H1 (cell line): ENCODE data around the gene ACOT11. TPM values are rescaled to one million over a fixed set of nuclear protein-coding genes. Genes with fewer than 3 reads are reported as not detected.
A peak's percentile ranks its signal among the peaks of the same experiment; 100 is the strongest.

Source experiments
- CTCF ChIA-PET: fragments of 300-600 bp; sonication (Branson Sonifier 250); formaldehyde crosslinking; loops from one replicate; lab custom pipeline; 2021; ENCODE audit not compliant: partially characterized antibody; lab: Charles Lee
- POLR2A ChIA-PET: fragments of 300-600 bp; sonication (Branson Sonifier 250); formaldehyde crosslinking; loops from one replicate; lab custom pipeline; 2021; ENCODE audit warnings: inconsistent platforms; ENCODE audit not compliant: partially characterized antibody; lab: Charles Lee
- DNase-seq, 2 experiments: peaks; one replicate each; pipeline versions ENCODE4 v3.0.0 to v3.0.0-alpha.2; 2010 to 2022; ENCODE audit warnings: low spot score in 2 of 2, low read depth in 1 of 2, mixed read lengths in 1 of 2
- FAIRE-seq: peaks from 2 replicates; lab custom pipeline; 2011; peaks lifted over from hg19 to GRCh38; lab: Jason Lieb, UNC
- H2AFZ ChIP-seq: 2 replicates; pipeline ENCODE4 v1.8.1; 2012; ENCODE audit warnings: low read length, inconsistent platforms
- H2AK5ac ChIP-seq: 2 replicates; pipeline ENCODE4 v1.6.1; 2013; ENCODE audit warnings: low read depth, low read length
- H2BK120ac ChIP-seq: replicated peaks from 2 replicates; pipeline ENCODE3; 2013; ENCODE audit warnings: low read depth, low read length, inconsistent platforms
- H2BK12ac ChIP-seq: 2 replicates; pipeline ENCODE4 v1.6.1; 2013; ENCODE audit warnings: low read depth, low read length
- H2BK15ac ChIP-seq: 2 replicates; pipeline ENCODE4 v1.6.1; 2013; ENCODE audit warnings: low read length
- H2BK20ac ChIP-seq: 2 replicates; pipeline ENCODE4 v1.6.1; 2013; ENCODE audit warnings: low read length
- H2BK5ac ChIP-seq: 2 replicates; pipeline ENCODE4 v1.6.1; 2013; ENCODE audit warnings: low read depth, low read length
- H3K14ac ChIP-seq: 2 replicates; pipeline ENCODE4 v1.6.1; 2013; ENCODE audit warnings: inconsistent platforms; ENCODE audit not compliant: insufficient read length
- H3K18ac ChIP-seq: 2 replicates; pipeline ENCODE4 v1.6.1; 2013; ENCODE audit warnings: low read length; ENCODE audit errors: extremely low read depth
- H3K23ac ChIP-seq: 2 replicates; pipeline ENCODE4 v1.6.1; 2013; ENCODE audit warnings: inconsistent platforms; ENCODE audit not compliant: insufficient read length
- H3K23me2 ChIP-seq: 2 replicates; pipeline ENCODE4 v1.6.1; 2013; ENCODE audit warnings: low read depth, low read length
- H3K27ac ChIP-seq: 2 replicates; pipeline ENCODE4 v1.6.1; 2011; ENCODE audit warnings: low read depth, low read length, inconsistent platforms
- H3K27me3 ChIP-seq, 4 experiments: replicated peaks in 1 of 4; 1 replicate in 1 of 4; 2 replicates in 3 of 4; pipeline versions ENCODE4 v1.6.1 to v1.8.1; 2011 to 2013; ENCODE audit warnings: low read length in 3 of 4, mild to moderate bottlenecking in 3 of 4, inconsistent platforms in 2 of 4, mixed read lengths in 2 of 4, moderate library complexity in 1 of 4; ENCODE audit not compliant: control insufficient read depth in 3 of 4, insufficient read depth in 3 of 4; ENCODE audit errors: extremely low read depth in 1 of 4
- H3K36me3 ChIP-seq, 4 experiments: 2 replicates each; pipeline versions ENCODE4 v1.6.1 to v1.8.1; 2011 to 2013; ENCODE audit warnings: mild to moderate bottlenecking in 4 of 4, low read length in 3 of 4, moderate library complexity in 2 of 4, control low read depth in 1 of 4, inconsistent platforms in 1 of 4; ENCODE audit not compliant: insufficient read depth in 4 of 4, control insufficient read depth in 2 of 4
- H3K4ac ChIP-seq: replicated peaks from 2 replicates; pipeline ENCODE3; 2013; ENCODE audit warnings: low read length, low read depth, mixed read lengths, inconsistent platforms; ENCODE audit not compliant: insufficient read length
- H3K4me1 ChIP-seq, 4 experiments: replicated peaks in 1 of 4; 1 replicate in 1 of 4; 2 replicates in 3 of 4; pipeline versions ENCODE4 v1.6.1 to v1.8.1; 2011 to 2013; ENCODE audit warnings: low read length in 3 of 4, inconsistent platforms in 2 of 4, mixed read lengths in 1 of 4; ENCODE audit not compliant: insufficient read depth in 4 of 4, control insufficient read depth in 3 of 4
- H3K4me2 ChIP-seq, 2 experiments: 2 replicates each; pipeline versions ENCODE4 v1.6.1 to v1.8.1; 2011 to 2013; ENCODE audit warnings: low read depth in 2 of 2, low read length in 2 of 2, control low read depth in 1 of 2, inconsistent platforms in 1 of 2, mild to moderate bottlenecking in 1 of 2; ENCODE audit not compliant: insufficient read depth in 1 of 2
- H3K4me3 ChIP-seq, 4 experiments: fragments of 200-600, 300-600 bp in 1 of 4; sonication (generic), shearing (Covaris generic), sonication (Bioruptor Twin) in 1 of 4; 2 replicates each; pipeline versions ENCODE4 v1.5.1 to v1.8.1; 2011 to 2016; ENCODE audit warnings: low read length in 4 of 4, low read depth in 3 of 4, control low read depth in 2 of 4, inconsistent platforms in 2 of 4, mild to moderate bottlenecking in 2 of 4, mixed read lengths in 1 of 4, moderate library complexity in 1 of 4; ENCODE audit not compliant: insufficient read depth in 2 of 4; ENCODE audit errors: extremely low read depth in 1 of 4
- H3K56ac ChIP-seq: replicated peaks from 2 replicates; pipeline ENCODE3; 2013; ENCODE audit warnings: low read depth, mild to moderate bottlenecking, mixed read lengths, low read length, inconsistent platforms; ENCODE audit not compliant: insufficient read length
- H3K79me1 ChIP-seq: 2 replicates; pipeline ENCODE4 v1.6.1; 2013; ENCODE audit warnings: low read depth, low read length, control low read depth
- H3K79me2 ChIP-seq, 2 experiments: 2 replicates each; pipeline versions ENCODE4 v1.6.1 to v1.8.1; 2012 to 2013; ENCODE audit warnings: low read length in 2 of 2, mild to moderate bottlenecking in 2 of 2, inconsistent platforms in 1 of 2; ENCODE audit not compliant: insufficient read depth in 2 of 2, control insufficient read depth in 1 of 2
- H3K9ac ChIP-seq, 4 experiments: replicated peaks in 1 of 4; 1 replicate in 1 of 4; 2 replicates in 3 of 4; pipeline versions ENCODE4 v1.6.1 to v1.8.1; 2011 to 2013; ENCODE audit warnings: low read depth in 3 of 4, low read length in 3 of 4, control low read depth in 2 of 4, mild to moderate bottlenecking in 2 of 4, moderate library complexity in 2 of 4, inconsistent platforms in 1 of 4; ENCODE audit errors: extremely low read depth in 1 of 4
- H3K9me3 ChIP-seq, 2 experiments: 2 replicates each; pipeline versions ENCODE4 v1.6.1 to v1.8.1; 2012 to 2013; ENCODE audit warnings: mild to moderate bottlenecking in 2 of 2, moderate library complexity in 2 of 2, control low read depth in 1 of 2, inconsistent platforms in 1 of 2, low read depth in 1 of 2, low read length in 1 of 2, mixed read lengths in 1 of 2; ENCODE audit not compliant: insufficient read depth in 2 of 2
- H4K20me1 ChIP-seq, 2 experiments: replicated peaks in 1 of 2; 2 replicates each; pipeline versions ENCODE3 to v1.8.1; 2011 to 2013; ENCODE audit warnings: inconsistent platforms in 2 of 2, low read length in 2 of 2, mild to moderate bottlenecking in 1 of 2; ENCODE audit not compliant: insufficient read depth in 2 of 2, control insufficient read depth in 1 of 2
- H4K5ac ChIP-seq: 2 replicates; pipeline ENCODE4 v1.6.1; 2013; ENCODE audit warnings: low read length, low read depth, mixed read lengths, inconsistent platforms; ENCODE audit not compliant: insufficient read length
- H4K8ac ChIP-seq: 2 replicates; pipeline ENCODE4 v1.8.0; 2013; ENCODE audit warnings: mild to moderate bottlenecking, moderate library complexity, low read length, inconsistent platforms; ENCODE audit not compliant: insufficient read depth; ENCODE audit errors: extremely low read depth
- H4K91ac ChIP-seq: replicated peaks from 2 replicates; pipeline ENCODE3; 2013; ENCODE audit warnings: low read length, mixed read lengths, inconsistent platforms; ENCODE audit not compliant: insufficient read length
- CTBP2 ChIP-seq: IDR thresholded peaks from 2 replicates; pipeline ENCODE4 v1.7.0; 2011; ENCODE audit warnings: borderline replicate concordance, mild to moderate bottlenecking, moderate library complexity, mixed read lengths, low read length; ENCODE audit not compliant: insufficient read depth, insufficient read length
- GABPA ChIP-seq: IDR thresholded peaks from 2 replicates; pipeline ENCODE4 v1.6.1; 2011; ENCODE audit warnings: mild to moderate bottlenecking, low read length, moderate library complexity, borderline replicate concordance; ENCODE audit not compliant: insufficient read depth
- MAFK ChIP-seq: IDR thresholded peaks from 2 replicates; pipeline ENCODE4 v1.6.1; 2012; ENCODE audit warnings: low read depth, mild to moderate bottlenecking, improper control_type of control experiment, low read length
- PHF8 ChIP-seq: fragments of 200-600 bp; sonication (generic); conservative IDR thresholded peaks from 2 replicates; pipeline ENCODE4 v1.7.1; 2012; ENCODE audit warnings: low read depth, mild to moderate bottlenecking, inconsistent platforms, low read length, moderate library complexity
- POLR2A ChIP-seq, 2 experiments: IDR thresholded peaks; 1 replicate in 1 of 2; 2 replicates in 1 of 2; pipeline ENCODE4 v1.6.1; 2011; ENCODE audit warnings: low read depth in 2 of 2, low read length in 2 of 2, mild to moderate bottlenecking in 2 of 2; ENCODE audit errors: control extremely low read depth in 1 of 2
- RAD21 ChIP-seq, 2 experiments: IDR thresholded peaks in 1 of 2; conservative IDR thresholded peaks in 1 of 2; 2 replicates each; pipeline ENCODE4 v1.6.1; 2011; ENCODE audit warnings: low read depth in 2 of 2, low read length in 2 of 2, improper control_type of control experiment in 1 of 2, inconsistent platforms in 1 of 2, mild to moderate bottlenecking in 1 of 2, moderate library complexity in 1 of 2
- TAF1 ChIP-seq: IDR thresholded peaks from 2 replicates; pipeline ENCODE4 v1.6.1; 2011; ENCODE audit warnings: mild to moderate bottlenecking, low read depth, low read length
- WGBS, 2 experiments: shearing (Covaris generic) in 1 of 2; methylation state at CpG; one replicate each; pipeline versions ENCODE4 v1.1.6 to v1.1.7; 2013 to 2015; ENCODE audit warnings: low lambda C conversion rate in 2 of 2, mixed read lengths in 2 of 2, inconsistent platforms in 1 of 2, low coverage in 1 of 2, missing lambda C conversion rate in 1 of 2; ENCODE audit not compliant: insufficient replicate concordance in 2 of 2, insufficient coverage in 1 of 2, insufficient read length in 1 of 2; ENCODE audit errors: extremely low coverage in 1 of 2, missing lambda C conversion rate in 1 of 2; 5-methylcytosine and 5-hydroxymethylcytosine counted together
- polyA plus RNA-seq, 7 experiments: library from polyadenylated mRNA; depleted of rRNA in 3 of 7; stranded (reverse) in 5 of 7; unstranded in 2 of 7; fragments of >200 nt in 5 of 7; fragments of 200-250 nt in 2 of 7; gene quantifications; 1 replicate in 5 of 7; 2 replicates in 1 of 7; 4 replicates in 1 of 7; pipeline versions ENCODE4 v1.2.1 to v1.2.3, GENCODE V29; 2011 to 2013; ENCODE audit warnings: missing spikeins in 2 of 7, mixed read lengths in 2 of 7
- total RNA-seq: library from RNA; stranded (reverse); fragmentation: NEBNext Ultra II Directional; extraction: Animal tissue kit (Norgen Biotek cat#: 25700); gene quantifications from 2 replicates; pipeline ENCODE4 v1.2.1, GENCODE V29; 2021
- TF ChIP-seq, protein P1 (sequence below): IDR thresholded peaks from 2 replicates; pipeline ENCODE4 v1.6.1; 2012; ENCODE audit warnings: inconsistent platforms

The ACOT11 gene
- total and polyA plus RNA-seq, 2 of the 8 experiments (the other 6 are each of a cell fraction or from before 2014, with no cell fraction given): 3.8 to 4.5 TPM

DNA sequence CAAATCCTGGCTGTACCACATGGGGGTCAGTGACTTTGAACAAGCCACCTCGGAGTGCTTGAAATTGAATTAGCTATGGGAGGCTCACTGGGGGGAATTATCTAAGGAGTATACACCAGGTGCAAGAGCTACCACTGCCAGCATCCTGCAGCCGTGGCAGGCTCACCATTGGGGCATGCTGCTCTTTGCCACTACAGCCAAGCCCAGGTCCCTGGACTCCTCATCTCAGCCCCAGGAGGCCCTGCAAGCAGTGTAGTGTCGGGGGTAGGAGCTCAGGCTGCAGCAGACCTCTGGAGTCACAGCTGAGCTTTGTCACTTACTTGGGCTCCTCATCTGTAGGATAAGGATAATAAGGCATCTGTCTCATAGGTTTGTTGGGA, 35.3 kb downstream of the ACOT11 start:
- H4K20me1 ChIP-seq: no peaks in the 10 kb centered on the region
- DNase-seq: no peak
- no peak overlapping the region for H3K14ac ChIP-seq
- TF ChIP-seq PHF8: no peak
- no peak for TF ChIP-seq TAF1
- no peak for TF ChIP-seq GABPA
- TF ChIP-seq MAFK: no peak
- TF ChIP-seq POLR2A (IDR thresholded peaks at IDR 0.05; ENCODE audit: control extremely low read depth in 1 of 2, low read depth in 2 of 2, low read length in 2 of 2): no peak
- TF ChIP-seq CTBP2: no peak
- TF ChIP-seq RAD21 (IDR thresholded peaks at IDR 0.05 in 1 of 2, conservative IDR thresholded peaks at IDR 0.05 in 1 of 2; ENCODE audit: low read depth in 2 of 2, low read length in 2 of 2): no peak
- TF ChIP-seq, protein P1, sequence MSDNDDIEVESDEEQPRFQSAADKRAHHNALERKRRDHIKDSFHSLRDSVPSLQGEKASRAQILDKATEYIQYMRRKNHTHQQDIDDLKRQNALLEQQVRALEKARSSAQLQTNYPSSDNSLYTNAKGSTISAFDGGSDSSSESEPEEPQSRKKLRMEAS: no peak
- TF ChIP-seq, all 59 proteins: peak for 0
- FAIRE-seq: no peak
- H3K9me3 ChIP-seq: no peaks in the 10 kb centered on the region
- H2BK12ac ChIP-seq: 0 out of 2 replicates have a peak overlapping the region, but pooled peaks have one; percentile 7
- peak overlapping the region; percentile 89; the same call in 1 of the 2 replicates for H2BK5ac ChIP-seq
- H2BK15ac ChIP-seq: no peak overlapping the region
- no peaks in the 10 kb centered on the region for H3K79me2 ChIP-seq
- H3K18ac ChIP-seq: no peak overlapping the region; the same call in 1 of the 2 replicates
- H3K79me1 ChIP-seq: no peaks in the 10 kb centered on the region
- H3K4me3 ChIP-seq: no peak overlapping the region
- 64% methylated on average over 3 of the region's 3 CpGs; no CpG with 5 or more reads in 1 of the 2 experiments for WGBS, 2 experiments
- H2AFZ ChIP-seq: no peak overlapping the region
- H4K5ac ChIP-seq: no peak overlapping the region
- peak overlapping the region; percentile 48 for H3K4ac ChIP-seq
- peak overlapping the region; percentile 31; the same call in 1 of the 2 replicates for H4K8ac ChIP-seq
- 0 out of 2 replicates have a peak overlapping the region, but pooled peaks have one; percentile 82 for H2AK5ac ChIP-seq
- peak overlapping the region; percentile 66 for H2BK120ac ChIP-seq
- POLR2A ChIA-PET: interaction anchor here (0.8 to 1.6 kb wide), 7 partner anchors 10 to 1031 kb away, joined by 3 to 5 read pairs (median 3); partner anchors contain the start of gene ACOT11
- no peak overlapping the region for H3K23ac ChIP-seq
- peaks cover 19 to 21% (median 20%) of the 10 kb centered on the region in 4 experiments for H3K4me1 ChIP-seq
- H3K36me3 ChIP-seq: no peaks in the 10 kb centered on the region
- H3K56ac ChIP-seq: no peak overlapping the region
- H2BK20ac ChIP-seq: peak overlapping the region; percentile 3; the same call in 1 of the 2 replicates
- H3K27me3 ChIP-seq: no peaks in the 10 kb centered on the region
- H3K9ac ChIP-seq: no peak overlapping the region
- H3K23me2 ChIP-seq: no peaks in the 10 kb centered on the region
- H3K27ac ChIP-seq: peak overlapping the region; percentile 73; the same call in 1 of the 2 replicates
- CTCF ChIA-PET: interaction anchor here (0.6 to 2.0 kb wide), 7 partner anchors 9 to 1815 kb away, joined by 3 to 6 read pairs (median 3); no protein-coding TSS in a partner anchor
- 0 out of 4 replicates have a peak overlapping the region, but pooled peaks of 1 of the 2 experiments have one; percentile 3 for H3K4me2 ChIP-seq
- no peak overlapping the region for H4K91ac ChIP-seq
